ENCODE data around the gene SMYD1.
"Not testable (repeated sequence)": the region's sequence is repeated elsewhere in the genome, so short reads cannot be mapped to it uniquely, and the experiment has no call there.

Gene SMYD1

GRCh38 chr2:88067598-88067997, at the start of gene SMYD1:
TSS of gene SMYD1 (plus strand) at chr2:88067825. CDS start at chr2:88067865, 40 bp downstream.
- no peak for DNase-seq

- not testable (repeated sequence) for DNase-seq
Observed at GRCh38 chr2:88018077-88018805, 49.4 kb upstream of the SMYD1 start.

GRCh38 chr2:88018909-88019308, 48.7 kb upstream of the SMYD1 start:
- DNase-seq: no peak

GRCh38 chr2:88019985-88020384, 47.6 kb upstream of the SMYD1 start:
- no peak for DNase-seq

GRCh38 chr2:88022669-88022921, 45.0 kb upstream of the SMYD1 start:
- no peak for DNase-seq

- DNase-seq: no peak
Observed at GRCh38 chr2:88024509-88024908, 43.1 kb upstream of the SMYD1 start.

- DNase-seq: no peak
Observed at GRCh38 chr2:88027697-88028389, 39.8 kb upstream of the SMYD1 start.

GRCh38 chr2:88028931-88029330, 38.7 kb upstream of the SMYD1 start:
- DNase-seq: no peak

- no peak for DNase-seq
Observed at GRCh38 chr2:88032070-88032702, 35.4 kb upstream of the SMYD1 start.

- DNase-seq: no peak
Observed at GRCh38 chr2:88036182-88036581, 31.4 kb upstream of the SMYD1 start.

GRCh38 chr2:88036606-88037005, 31.0 kb upstream of the SMYD1 start:
- no peak for DNase-seq

GRCh38 chr2:88038263-88039105, 29.1 kb upstream of the SMYD1 start:
- DNase-seq: no peak

GRCh38 chr2:88042476-88042875, 25.1 kb upstream of the SMYD1 start:
- no peak for DNase-seq

- not testable (repeated sequence) for DNase-seq
Observed at GRCh38 chr2:88045561-88045960, 22.1 kb upstream of the SMYD1 start.

GRCh38 chr2:88048541-88048940, 19.1 kb upstream of the SMYD1 start:
- DNase-seq: no peak

- no peak for DNase-seq
Observed at GRCh38 chr2:88049622-88050021, 18.0 kb upstream of the SMYD1 start.

GRCh38 chr2:88051792-88052191, 15.8 kb upstream of the SMYD1 start:
- no peak for DNase-seq

GRCh38 chr2:88053296-88053695, 14.3 kb upstream of the SMYD1 start:
- DNase-seq: no peak

- DNase-seq: no peak
Observed at GRCh38 chr2:88053934-88054781, 13.5 kb upstream of the SMYD1 start.

- DNase-seq: no peak
Observed at GRCh38 chr2:88054782-88055370, 12.7 kb upstream of the SMYD1 start.

- DNase-seq: peak; percentile 94
Observed at GRCh38 chr2:88055371-88056128, 12.1 kb upstream of the SMYD1 start, which contains the start of gene KRCC1. TSS of gene KRCC1 (minus strand) at chr2:88055783. CDS start at chr2:88028563, 27,220 bp downstream.

All from NCI-H774 (cell line).